MM.1S (cell line): Measurements from ENCODE around the gene MAB21L4.

Source experiments
- CTCF ChIP-seq: fragments of 300-600 bp; sonication (generic); IDR thresholded peaks from 2 replicates; pipeline ENCODE4 v1.5.1; 2016; ENCODE audit warnings: antibody characterized with exemption, low read length, mixed read lengths
- EZH2 ChIP-seq: fragments of 300-600 bp; sonication (generic); optimal IDR thresholded peaks from 2 replicates; pipeline ENCODE3; 2017; ENCODE audit warnings: low read depth, mild to moderate bottlenecking, antibody characterized with exemption, low read length, mixed read lengths
- EZH2phosphoT487 ChIP-seq: fragments of 300-600 bp; sonication (generic); IDR thresholded peaks from 2 replicates; pipeline ENCODE4 v1.6.1; 2018; ENCODE audit warnings: antibody characterized with exemption, low read length

- TF ChIP-seq CTCF (no peak), EZH2 (no peak), EZH2phosphoT487 (no peak)
These were observed 2.6 kb downstream of the MAB21L4 start for GRCh38 chr2:240893363-240893844.
